ENCODE data around the gene OAF.

DNA sequence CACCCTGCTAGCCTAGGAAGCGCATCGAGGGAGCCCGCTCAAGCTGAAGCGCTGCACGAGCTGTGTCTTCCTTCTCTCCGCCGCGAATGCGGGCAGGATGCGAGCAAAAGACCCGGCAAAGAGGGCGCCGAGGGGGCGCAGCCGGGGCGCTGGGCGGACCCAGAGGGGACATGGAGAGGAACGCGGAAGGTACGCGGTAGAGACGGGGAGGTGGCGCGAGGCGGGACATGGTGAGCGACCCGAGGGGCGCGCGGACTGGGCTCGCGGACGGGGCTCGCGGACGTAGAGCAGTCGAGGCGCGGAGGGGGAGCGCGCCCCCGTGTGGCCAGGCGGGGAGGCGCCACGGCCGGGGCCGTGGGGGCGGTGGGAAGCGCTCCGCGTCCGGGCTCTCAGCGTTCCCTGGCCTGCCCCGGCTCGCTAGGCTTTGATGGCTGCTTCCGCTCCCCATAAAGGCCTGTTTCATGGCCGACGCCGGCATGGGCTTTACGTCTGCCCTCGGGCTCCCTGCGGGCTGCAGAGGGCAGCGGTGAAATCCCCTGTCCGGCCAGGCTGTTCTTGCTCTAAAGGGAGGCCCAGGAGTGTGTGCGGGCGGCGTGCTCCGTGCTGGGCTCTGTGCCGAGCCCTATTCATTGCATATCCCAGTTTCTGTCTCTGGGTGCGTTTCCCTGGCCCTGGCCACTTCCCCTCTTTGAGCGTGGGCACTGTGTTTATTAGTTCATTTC, 41.7 kb upstream of the OAF start:
- TF ChIP-seq, protein P1, sequence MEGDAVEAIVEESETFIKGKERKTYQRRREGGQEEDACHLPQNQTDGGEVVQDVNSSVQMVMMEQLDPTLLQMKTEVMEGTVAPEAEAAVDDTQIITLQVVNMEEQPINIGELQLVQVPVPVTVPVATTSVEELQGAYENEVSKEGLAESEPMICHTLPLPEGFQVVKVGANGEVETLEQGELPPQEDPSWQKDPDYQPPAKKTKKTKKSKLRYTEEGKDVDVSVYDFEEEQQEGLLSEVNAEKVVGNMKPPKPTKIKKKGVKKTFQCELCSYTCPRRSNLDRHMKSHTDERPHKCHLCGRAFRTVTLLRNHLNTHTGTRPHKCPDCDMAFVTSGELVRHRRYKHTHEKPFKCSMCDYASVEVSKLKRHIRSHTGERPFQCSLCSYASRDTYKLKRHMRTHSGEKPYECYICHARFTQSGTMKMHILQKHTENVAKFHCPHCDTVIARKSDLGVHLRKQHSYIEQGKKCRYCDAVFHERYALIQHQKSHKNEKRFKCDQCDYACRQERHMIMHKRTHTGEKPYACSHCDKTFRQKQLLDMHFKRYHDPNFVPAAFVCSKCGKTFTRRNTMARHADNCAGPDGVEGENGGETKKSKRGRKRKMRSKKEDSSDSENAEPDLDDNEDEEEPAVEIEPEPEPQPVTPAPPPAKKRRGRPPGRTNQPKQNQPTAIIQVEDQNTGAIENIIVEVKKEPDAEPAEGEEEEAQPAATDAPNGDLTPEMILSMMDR (IDR thresholded peaks at IDR 0.05; ENCODE audit: low read depth, low read length, poor library complexity, severe bottlenecking) = peak; percentile 25
- no peak for TF ChIP-seq EZH2phosphoT487 (IDR thresholded peaks at IDR 0.05; ENCODE audit: borderline replicate concordance, low read length)

Data from DOHH2 (cell line).